GM21576 (cell line): ENCODE results near the gene CDC42BPB.
A peak's percentile ranks its signal among the peaks of the same experiment; 100 is the strongest.
"Not testable (repeated sequence)": the region's sequence is repeated elsewhere in the genome, so short reads cannot be mapped to it uniquely, and the experiment has no call there.

ENCODE experiments used
- ATAC-seq: cut with Tn5 transposase; IDR thresholded peaks from one replicate; pipeline ENCODE4 v1.9.1; 2021; ENCODE audit warnings: mild to moderate bottlenecking, moderate library complexity; ENCODE audit not compliant: unreplicated experiment

The CDC42BPB gene

GRCh38 chr14:103056322-103057027 is 874 bp downstream of the CDC42BPB start:
- peak; percentile 9 for ATAC-seq

GRCh38 chr14:103055695-103056094 is 1.7 kb downstream of the CDC42BPB start:
- ATAC-seq: no peak

- ATAC-seq: no peak
Measured at GRCh38 chr14:103052407-103052806, 4.9 kb downstream of the CDC42BPB start.

- ATAC-seq: no peak
Measured at GRCh38 chr14:103050935-103051334, 6.4 kb downstream of the CDC42BPB start.

- ATAC-seq: not testable (repeated sequence)
Measured at GRCh38 chr14:103047453-103047852, 9.9 kb downstream of the CDC42BPB start.

- no peak for ATAC-seq
Measured at GRCh38 chr14:103045371-103045869, 11.9 kb downstream of the CDC42BPB start.

- ATAC-seq: no peak
Measured at GRCh38 chr14:103043257-103044015, 13.9 kb downstream of the CDC42BPB start.

- no peak for ATAC-seq
Measured at GRCh38 chr14:103041464-103041863, 15.9 kb downstream of the CDC42BPB start.

GRCh38 chr14:103033681-103034096 is 23.7 kb downstream of the CDC42BPB start:
- ATAC-seq: no peak

GRCh38 chr14:103031956-103032355 is 25.4 kb downstream of the CDC42BPB start:
- no peak for ATAC-seq

- ATAC-seq: no peak
Measured at GRCh38 chr14:103031566-103031911, 25.8 kb downstream of the CDC42BPB start.

- no peak for ATAC-seq
Measured at GRCh38 chr14:103030741-103031565, 26.4 kb downstream of the CDC42BPB start.

- ATAC-seq: no peak
Measured at GRCh38 chr14:103029936-103030335, 27.4 kb downstream of the CDC42BPB start.

GRCh38 chr14:103028772-103029171 is 28.6 kb downstream of the CDC42BPB start:
- ATAC-seq: no peak

- no peak for ATAC-seq
Measured at GRCh38 chr14:103028161-103028767, 29.1 kb downstream of the CDC42BPB start.

- no peak for ATAC-seq
Measured at GRCh38 chr14:103027451-103027850, 29.9 kb downstream of the CDC42BPB start.

- no peak for ATAC-seq
Measured at GRCh38 chr14:103026988-103027387, 30.4 kb downstream of the CDC42BPB start.

- ATAC-seq: not testable (repeated sequence)
Measured at GRCh38 chr14:103026196-103026595, 31.2 kb downstream of the CDC42BPB start.

GRCh38 chr14:103023881-103024473 is 33.4 kb downstream of the CDC42BPB start:
- ATAC-seq: no peak

GRCh38 chr14:103022685-103023044 is 34.7 kb downstream of the CDC42BPB start:
- ATAC-seq: no peak
